Muscle of leg (tissue), 11 donors: ENCODE results near the gene TCIRG1. TPM values are rescaled to one million over a fixed set of nuclear protein-coding genes. Genes with fewer than 3 reads are reported as not detected.
"Not testable (repeated sequence)": the region's sequence is repeated elsewhere in the genome, so short reads cannot be mapped to it uniquely, and the experiment has no call there.

ENCODE experiments used
- DNase-seq: peaks from one replicate; pipeline ENCODE4 v3.0.0; 2013
- H3K27ac ChIP-seq: one replicate; pipeline ENCODE4 v1.5.1; 2013; ENCODE audit warnings: mild to moderate bottlenecking, low read length, control low read depth
- H3K27me3 ChIP-seq: one replicate; pipeline ENCODE4 v1.6.1; 2013; ENCODE audit warnings: low read length; ENCODE audit not compliant: control insufficient read depth, insufficient read depth
- H3K36me3 ChIP-seq: one replicate; pipeline ENCODE4 v1.6.1; 2013; ENCODE audit warnings: low read length; ENCODE audit not compliant: control insufficient read depth, insufficient read depth
- H3K4me1 ChIP-seq: one replicate; pipeline ENCODE4 v1.6.1; 2013; ENCODE audit warnings: low read length; ENCODE audit not compliant: control insufficient read depth, insufficient read depth
- H3K4me3 ChIP-seq: one replicate; pipeline ENCODE4 v1.5.1; 2013; ENCODE audit warnings: low read length, control low read depth
- H3K9me3 ChIP-seq: replicated peaks from 2 replicates; pipeline ENCODE4 v1.6.1; 2013; ENCODE audit warnings: low read depth, low read length; ENCODE audit not compliant: control insufficient read depth
- WGBS: methylation state at CpG from one replicate; pipeline ENCODE4 v1.1.5; 2013; ENCODE audit warnings: missing lambda C conversion rate; ENCODE audit not compliant: insufficient coverage; 5-methylcytosine and 5-hydroxymethylcytosine counted together
- polyA plus RNA-seq, 8 donors: library from polyadenylated mRNA; unstranded; fragments of 120-200 nt; gene quantifications; one replicate each; pipeline versions ENCODE4 v1.2.1 to v1.2.3, GENCODE V29; 2013; ENCODE audit warnings: inconsistent platforms in 1 of 8, low replicate concordance in 1 of 8; ENCODE audit not compliant: insufficient read length in 8 of 8, insufficient read depth in 1 of 8
- total RNA-seq: library from RNA; stranded (reverse); fragments of 120-200 nt; gene quantifications from one replicate; pipeline ENCODE4 v1.2.4, GENCODE V29; 2013

The TCIRG1 gene
- total and polyA plus RNA-seq, 9 donors, result 21.8 to 35.2 (median 27.6) TPM

- no peak for DNase-seq
- WGBS, result 81% methylated on average over 4 of the region's 8 CpGs
- H3K36me3 ChIP-seq, result no peaks in the 10 kb centered on the region
- H3K27me3 ChIP-seq, result no peaks in the 10 kb centered on the region
- H3K27ac ChIP-seq, result no peak overlapping the region
- H3K4me3 ChIP-seq, result no peak overlapping the region
- H3K4me1 ChIP-seq, result peaks cover 3% of the 10 kb centered on the region
- no peaks in the 10 kb centered on the region for H3K9me3 ChIP-seq
These were observed 50.9 kb downstream of the TCIRG1 start for GRCh38 chr11:68089679-68090078.

DNA sequence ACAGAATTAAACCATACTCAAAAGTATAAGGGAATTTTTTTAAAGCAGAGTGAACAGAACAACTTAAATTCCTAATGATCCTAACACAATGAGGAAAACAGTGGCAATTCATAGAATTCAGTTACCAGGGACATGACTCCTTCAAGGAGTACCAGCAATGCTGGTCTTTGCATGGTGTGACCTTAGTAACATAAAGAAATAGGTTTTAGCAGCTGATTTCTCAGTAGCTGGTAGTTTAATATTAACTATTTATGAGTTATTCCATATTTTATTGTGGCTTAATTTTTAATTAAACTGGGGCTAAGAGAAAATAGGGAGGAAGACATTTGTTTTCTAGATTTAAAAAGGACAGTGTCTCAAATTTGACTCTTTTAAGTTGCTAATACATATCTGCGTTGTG lies 51.5 kb downstream of the TCIRG1 start:
- H3K4me3 ChIP-seq, result no peak overlapping the region
- DNase-seq, result no peak
- peaks cover 3% of the 10 kb centered on the region for H3K4me1 ChIP-seq
- WGBS, result no CpG with 5 or more reads among the region's 1 CpG
- H3K9me3 ChIP-seq, result no peaks in the 10 kb centered on the region
- H3K27ac ChIP-seq, result no peak overlapping the region
- H3K27me3 ChIP-seq, result no peaks in the 10 kb centered on the region
- H3K36me3 ChIP-seq, result no peaks in the 10 kb centered on the region

DNA sequence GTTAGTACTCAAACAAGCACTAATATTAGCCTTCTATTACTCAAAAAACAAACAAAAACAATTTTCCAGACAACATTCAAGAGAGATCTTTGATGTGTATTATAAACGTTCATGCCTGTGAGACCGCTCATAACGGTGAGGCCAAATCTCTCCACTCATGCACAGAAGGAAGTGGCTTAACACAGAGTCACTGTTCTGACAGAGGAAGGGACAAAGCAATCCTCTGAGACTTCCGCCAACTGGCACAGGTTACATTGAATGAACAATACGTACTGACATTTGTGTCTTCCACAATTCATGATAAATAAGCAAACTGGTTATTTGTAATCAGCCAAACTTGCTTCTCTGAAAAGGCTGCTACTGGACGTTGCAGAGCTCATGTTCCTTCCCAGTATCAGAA lies 51.9 kb downstream of the TCIRG1 start:
- Histone ChIP-seq H3K27me3 (no peaks in the 10 kb centered on the region), H3K4me1 (peaks cover 3% of the 10 kb centered on the region), H3K9me3 (no peaks in the 10 kb centered on the region), H3K4me3 (no peak overlapping the region), H3K27ac (no peak overlapping the region), H3K36me3 (no peaks in the 10 kb centered on the region)
- DNase-seq, result peak; percentile 22
- no CpG with 5 or more reads among the region's 6 CpGs for WGBS

- peaks cover 3% of the 10 kb centered on the region for H3K4me1 ChIP-seq
- H3K9me3 ChIP-seq, result no peaks in the 10 kb centered on the region
- no peaks in the 10 kb centered on the region for H3K36me3 ChIP-seq
- no peaks in the 10 kb centered on the region for H3K27me3 ChIP-seq
- H3K4me3 ChIP-seq, result no peak overlapping the region
- no peak overlapping the region for H3K27ac ChIP-seq
- WGBS, result 89% methylated on average over 1 of the region's 2 CpGs
- no peak for DNase-seq
These were observed 53.6 kb downstream of the TCIRG1 start for GRCh38 chr11:68092411-68092810.

DNA sequence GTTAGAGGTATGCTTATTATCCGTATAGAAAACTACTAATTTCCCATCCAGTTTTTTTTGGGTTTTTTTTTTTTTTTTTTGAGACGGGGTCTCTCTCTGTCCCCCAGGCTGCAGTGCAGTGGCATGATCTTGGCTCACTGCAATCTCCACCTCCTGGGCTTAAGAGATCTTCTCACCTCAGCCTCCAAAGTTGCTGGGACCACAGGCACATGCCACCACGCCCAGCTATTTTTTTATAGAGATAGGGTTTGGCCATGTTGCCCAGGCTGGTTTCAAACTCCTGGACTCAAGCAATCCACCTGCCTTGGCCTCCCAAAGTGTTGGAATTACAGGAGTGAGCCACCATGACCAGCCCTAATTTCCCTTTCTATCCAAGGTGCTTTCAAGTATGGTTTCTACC lies 54.1 kb downstream of the TCIRG1 start:
- H3K27me3 ChIP-seq, result not testable (repeated sequence)
- WGBS, result no CpG with 5 or more reads among the region's 3 CpGs

GRCh38 chr11:68093565-68093964 lies 54.7 kb downstream of the TCIRG1 start:
- Histone ChIP-seq H3K4me1 (peaks cover 3% of the 10 kb centered on the region), H3K27me3 (no peaks in the 10 kb centered on the region), H3K4me3 (no peak overlapping the region), H3K9me3 (no peaks in the 10 kb centered on the region), H3K27ac (no peak overlapping the region), H3K36me3 (no peaks in the 10 kb centered on the region)
- WGBS, result 96% methylated on average over 2 of the region's 4 CpGs
- DNase-seq, result no peak

More for the DNA sequence above, 54.1 kb downstream of the TCIRG1 start:
- not testable (repeated sequence) for H3K36me3 ChIP-seq, H3K9me3 ChIP-seq, H3K4me1 ChIP-seq, H3K27ac ChIP-seq, DNase-seq, H3K4me3 ChIP-seq

DNA sequence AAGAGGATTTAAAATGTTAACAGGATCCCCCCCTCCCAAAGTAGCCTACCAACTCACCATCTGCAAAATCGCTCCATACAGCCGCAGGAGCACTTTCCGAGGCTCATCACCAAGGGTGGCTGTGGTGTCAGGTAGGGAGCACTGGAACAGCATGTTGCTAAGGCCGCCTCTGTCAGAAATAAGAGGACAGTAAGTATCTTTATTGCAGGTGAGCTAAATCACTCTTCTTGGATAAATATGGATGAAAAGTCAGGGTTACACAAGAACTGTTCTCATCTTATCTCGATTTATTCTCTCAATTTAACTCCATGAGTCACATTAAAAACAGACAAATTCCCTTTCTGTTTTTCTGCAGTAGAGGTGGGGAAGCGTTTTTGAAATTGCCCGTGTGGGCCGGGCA lies 58.1 kb downstream of the TCIRG1 start:
- Histone ChIP-seq H3K4me1 (peaks cover 3% of the 10 kb centered on the region), H3K4me3 (no peak overlapping the region), H3K27me3 (no peaks in the 10 kb centered on the region), H3K36me3 (no peaks in the 10 kb centered on the region), H3K27ac (no peak overlapping the region), H3K9me3 (no peaks in the 10 kb centered on the region)
- no peak for DNase-seq
- WGBS, result 100% methylated on average over 1 of the region's 8 CpGs

DNA sequence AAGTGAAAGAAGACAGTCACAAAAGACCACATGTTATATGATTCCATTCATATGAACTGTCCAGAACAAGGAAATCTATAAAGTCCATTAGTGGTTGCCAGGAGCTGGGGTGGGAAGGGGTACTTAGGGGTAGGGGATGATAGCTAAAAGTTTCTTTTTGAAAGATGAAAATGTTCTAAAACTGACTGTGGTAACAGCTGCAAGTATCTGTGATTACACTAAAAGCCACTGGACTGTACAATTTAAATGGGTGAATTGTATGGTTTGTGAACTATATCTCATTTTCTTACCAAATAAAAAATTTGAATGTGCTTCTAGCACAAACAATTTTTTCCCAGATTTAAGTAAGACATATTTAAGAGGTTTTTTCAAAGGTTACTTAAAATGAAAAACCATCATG lies 60.2 kb downstream of the TCIRG1 start:
- no peak overlapping the region for H3K4me3 ChIP-seq
- no peaks in the 10 kb centered on the region for H3K27me3 ChIP-seq
- H3K27ac ChIP-seq, result peak overlapping the region; percentile 47
- H3K9me3 ChIP-seq, result peaks cover 2% of the 10 kb centered on the region
- DNase-seq, result no peak
- no peaks in the 10 kb centered on the region for H3K36me3 ChIP-seq
- H3K4me1 ChIP-seq, result no peaks in the 10 kb centered on the region

- Histone ChIP-seq H3K9me3 (peaks cover 2% of the 10 kb centered on the region), H3K27me3 (no peaks in the 10 kb centered on the region), H3K4me3 (no peak overlapping the region), H3K36me3 (no peaks in the 10 kb centered on the region), H3K27ac (peak overlapping the region; percentile 47), H3K4me1 (no peaks in the 10 kb centered on the region)
- no peak for DNase-seq
- WGBS, result 30% methylated on average over 7 of the region's 12 CpGs
These were observed 60.9 kb downstream of the TCIRG1 start for GRCh38 chr11:68099474-68100405.
